Femur (tissue), 1 donor: ENCODE results near the gene VPS33A.

Source experiments
- DNase-seq: peaks from one replicate; pipeline ENCODE4 v3.0.0-alpha.2; 2017

Gene VPS33A

DNA sequence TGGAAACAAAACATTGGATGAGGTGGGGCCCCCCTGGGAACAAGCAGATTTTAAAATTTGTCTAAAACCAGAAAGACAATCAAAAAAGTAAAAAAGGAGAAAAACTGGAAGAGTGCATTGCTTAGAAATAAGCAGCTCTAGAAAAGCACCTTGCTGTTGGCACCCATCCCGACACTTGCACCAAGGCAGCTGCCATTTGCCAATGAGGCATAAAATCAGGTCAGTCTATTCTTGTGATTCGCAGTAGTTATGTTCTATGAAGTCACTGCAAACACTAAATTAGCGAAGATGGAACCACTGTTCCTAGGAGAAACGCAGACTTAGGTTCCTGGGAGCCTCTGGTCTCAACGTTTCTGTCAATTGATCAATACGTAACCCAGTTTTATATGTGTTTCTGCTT is 16.2 kb downstream of the VPS33A start:
- DNase-seq = no peak

DNA sequence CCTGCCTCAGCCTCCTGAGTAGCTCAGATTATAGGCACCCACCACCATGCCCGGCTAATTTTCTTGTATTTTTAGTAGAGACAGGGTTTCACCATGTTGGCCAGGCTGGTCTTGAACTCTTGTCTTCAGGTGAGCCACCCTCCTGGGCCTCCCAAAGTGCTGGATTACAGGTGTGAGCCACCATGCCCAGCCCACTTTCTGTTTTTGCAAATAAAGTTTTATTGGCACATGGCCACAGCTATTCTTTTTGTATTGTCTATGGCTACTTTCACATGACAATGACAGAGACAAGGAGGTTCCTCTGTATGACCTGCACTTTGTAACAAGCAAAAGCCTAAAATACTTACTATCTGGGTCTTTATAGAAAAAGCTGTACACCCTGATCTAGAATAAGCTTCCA is 20.7 kb downstream of the VPS33A start:
- no peak for DNase-seq

DNA sequence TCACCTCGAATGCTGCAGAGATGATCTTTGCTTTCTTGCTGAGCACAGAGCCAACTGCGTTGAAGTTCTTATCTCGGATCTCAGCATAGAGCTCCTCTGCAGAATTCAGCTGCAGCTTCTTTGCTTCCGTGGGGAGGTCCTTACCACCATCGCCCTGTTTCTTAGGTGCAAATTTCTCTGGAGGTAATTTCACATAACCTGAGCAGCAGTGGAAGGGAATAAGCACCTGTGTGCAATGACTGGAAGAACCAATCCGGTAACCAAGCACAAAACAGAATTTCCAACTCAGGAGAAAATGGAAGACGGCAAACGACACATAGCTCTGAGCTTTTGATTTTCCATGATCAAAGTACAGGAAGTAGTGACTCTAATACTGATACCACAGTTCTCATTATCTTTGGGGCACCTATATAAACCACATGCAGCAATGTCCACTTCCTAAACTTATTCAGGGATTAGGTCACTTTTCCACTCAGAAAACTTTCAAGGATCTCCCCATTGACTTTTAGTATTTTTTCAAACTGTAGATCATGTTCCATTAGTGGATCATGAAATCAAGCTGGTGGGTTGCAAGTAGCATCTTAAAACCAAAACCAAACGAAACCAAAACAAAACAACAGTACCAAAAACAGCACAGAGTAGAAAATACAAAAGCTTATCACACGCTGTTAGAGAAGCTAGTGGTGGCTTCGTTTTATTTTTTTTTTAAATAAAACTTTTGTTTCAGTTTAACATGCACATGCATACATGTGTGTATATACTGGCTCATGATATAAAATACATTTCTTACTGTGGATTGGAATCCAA is 21.5 kb downstream of the VPS33A start:
- no peak for DNase-seq

DNA sequence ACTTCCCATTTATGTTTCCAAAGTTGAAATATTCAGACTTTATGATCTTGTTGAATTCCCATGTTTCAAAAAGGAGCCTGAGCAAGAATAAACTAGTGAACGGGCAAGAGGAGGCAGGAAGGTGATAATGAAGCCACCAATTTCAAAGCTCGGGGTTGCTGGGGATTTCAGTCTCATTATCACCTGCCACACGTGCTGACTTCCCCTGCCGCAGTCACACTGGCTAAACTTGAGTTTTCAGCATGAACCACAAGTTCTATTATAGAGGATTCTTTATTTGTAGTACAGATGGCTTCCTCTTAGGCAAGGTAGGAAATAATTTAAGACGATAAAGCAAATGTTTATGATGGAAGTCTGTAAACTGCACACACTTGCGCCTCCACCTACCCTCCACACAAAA is 22.3 kb downstream of the VPS33A start:
- no peak for DNase-seq

DNA sequence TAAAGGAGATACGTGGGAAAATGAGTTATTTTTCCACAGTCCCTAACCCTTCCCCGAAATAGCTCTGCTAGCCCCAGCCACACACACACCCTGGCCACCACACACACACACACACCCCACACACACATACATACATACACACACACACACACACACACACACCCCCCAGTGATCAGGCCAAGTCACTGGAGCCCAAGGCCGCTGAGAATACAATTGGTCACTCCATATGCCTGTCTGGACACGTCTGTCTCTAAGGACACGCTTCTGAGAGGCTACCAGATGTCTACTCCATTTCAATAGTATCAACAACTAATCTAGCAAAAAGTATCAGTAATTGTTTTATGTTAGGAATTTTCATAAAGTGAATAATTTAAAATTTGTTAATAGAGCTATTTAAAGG is 27.4 kb downstream of the VPS33A start:
- DNase-seq = no peak

DNA sequence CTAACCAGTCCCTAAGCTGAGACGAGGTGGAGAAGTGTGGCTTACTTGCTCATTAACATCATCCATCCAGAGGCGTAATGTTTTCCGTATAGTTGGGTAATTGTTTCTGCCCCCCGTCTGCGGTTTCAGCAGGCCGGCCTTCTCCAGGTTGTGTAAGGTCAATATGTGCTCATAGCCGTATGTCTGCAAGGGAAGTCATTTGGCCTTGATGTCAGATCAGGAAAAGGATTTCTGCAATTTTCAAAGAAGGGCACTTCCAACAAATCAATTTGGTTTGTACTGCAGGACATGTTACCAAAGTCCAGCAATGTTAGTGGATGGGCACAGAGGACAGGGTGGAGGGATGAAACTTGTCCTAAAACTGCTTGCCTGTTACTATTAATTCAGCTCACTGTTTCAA is 30.6 kb downstream of the VPS33A start:
- no peak for DNase-seq

DNA sequence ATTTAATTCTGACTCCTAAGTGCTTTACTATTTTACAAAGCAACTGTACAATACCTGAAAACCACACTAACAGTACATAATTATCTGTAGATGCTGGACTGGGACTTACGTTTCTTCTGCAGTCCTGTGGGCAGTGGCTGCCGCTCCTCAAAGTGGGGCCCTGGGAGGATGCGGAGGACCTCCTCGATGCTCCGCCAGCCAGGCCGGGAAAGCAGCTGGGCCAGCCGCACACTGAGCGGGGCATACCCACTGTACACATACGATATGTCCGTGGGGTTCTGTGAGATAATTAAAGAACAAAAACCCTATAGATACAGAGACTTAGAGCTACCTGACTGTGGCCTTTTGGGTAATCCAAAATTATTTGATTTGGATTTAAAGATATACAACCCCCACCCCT is 33.6 kb downstream of the VPS33A start:
- no peak for DNase-seq

DNA sequence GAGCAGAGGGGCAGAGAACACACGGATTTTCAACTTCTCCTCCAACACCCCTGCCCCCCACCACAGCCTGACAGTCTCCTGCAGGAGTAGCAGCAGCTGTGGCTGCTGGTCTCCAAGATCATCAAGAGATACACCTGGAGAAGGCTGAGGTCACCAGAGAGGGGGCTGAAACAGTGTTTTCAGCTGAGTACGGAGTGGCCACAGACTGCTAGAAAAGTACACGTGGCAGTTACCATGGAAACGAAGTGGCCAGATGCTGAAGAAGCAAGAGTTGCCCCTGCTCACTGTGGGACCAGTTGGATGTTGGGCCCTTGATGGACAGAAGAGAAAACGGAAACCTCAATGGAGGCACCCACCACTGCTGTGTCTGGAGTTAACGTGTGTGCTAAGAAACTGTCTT is 35.5 kb downstream of the VPS33A start:
- no peak for DNase-seq

DNA sequence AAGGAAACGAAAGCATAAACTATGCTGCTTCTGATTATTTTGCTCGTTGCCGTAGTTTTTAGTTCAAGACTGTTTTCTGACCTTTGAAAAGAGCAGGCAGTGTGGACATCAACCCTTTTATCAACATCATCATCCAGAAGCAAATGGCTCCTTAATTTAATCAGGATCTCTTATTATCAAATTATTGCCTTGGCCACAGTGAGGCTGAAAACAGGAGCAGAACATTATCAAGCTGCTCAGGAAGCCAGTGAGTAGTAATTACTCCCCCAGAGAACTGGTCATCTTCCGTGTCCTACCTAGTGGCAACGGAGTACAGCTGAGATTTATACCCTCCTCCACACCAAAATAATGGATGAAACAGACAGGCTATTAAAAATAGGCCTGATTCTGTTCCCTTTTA is 38.2 kb downstream of the VPS33A start:
- no peak for DNase-seq

DNA sequence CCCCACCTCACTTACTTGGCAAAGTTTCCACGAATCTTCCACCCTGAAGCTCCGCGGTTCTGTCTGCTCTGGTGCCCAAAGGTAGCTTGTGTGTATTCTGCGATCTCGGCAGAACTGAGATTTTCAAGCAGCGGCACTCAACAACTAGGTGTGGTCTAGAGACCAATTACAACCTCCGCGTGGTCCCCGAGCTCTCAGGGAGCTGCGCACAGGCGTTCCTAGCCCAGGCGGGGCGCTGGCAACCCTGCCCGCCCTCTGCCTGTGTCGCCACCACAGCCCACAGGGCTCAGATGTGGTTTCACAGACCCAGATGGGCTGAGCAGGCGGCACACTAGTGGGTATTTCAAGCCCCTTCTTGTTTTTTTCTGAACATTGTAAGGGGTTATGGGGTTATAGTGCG is 39.0 kb downstream of the VPS33A start:
- no peak for DNase-seq

DNA sequence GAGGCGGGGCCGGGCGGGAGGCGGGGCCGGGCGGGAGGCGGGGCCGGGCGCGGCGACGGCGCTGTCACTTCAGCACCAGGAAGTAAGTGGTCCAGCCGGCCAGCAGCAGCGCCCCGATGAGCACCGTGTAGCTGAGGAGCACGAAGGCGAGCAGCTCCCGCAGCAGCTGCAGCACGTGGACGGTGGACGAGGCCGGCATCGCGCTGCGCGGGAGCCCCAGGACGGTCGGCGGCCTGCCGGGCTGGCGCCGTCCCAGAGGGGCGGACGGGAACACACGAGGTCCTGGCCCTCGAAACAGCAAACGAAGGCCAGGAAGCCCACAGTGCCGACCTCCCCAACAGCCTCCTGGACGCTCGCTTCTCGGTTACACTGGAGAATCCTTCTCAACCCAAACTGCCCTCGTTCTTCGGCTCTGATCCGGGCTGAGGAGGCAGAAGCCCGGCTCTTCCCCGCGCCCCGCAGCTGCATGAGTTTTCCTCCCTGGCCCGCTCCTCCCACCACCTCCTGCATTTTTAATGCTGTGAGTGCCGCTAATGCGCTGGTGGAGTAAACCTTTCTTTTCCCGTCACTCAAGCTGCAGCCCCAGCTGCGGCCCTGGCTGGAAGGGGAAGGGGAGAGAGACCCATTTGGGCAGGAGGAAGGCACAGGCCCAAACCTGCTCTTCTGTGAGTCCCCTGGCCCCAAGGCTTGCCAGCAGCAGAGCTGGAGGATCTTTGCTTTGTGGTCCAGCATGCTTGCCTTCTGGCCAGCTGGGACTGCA is 39.7 kb downstream of the VPS33A start:
- no peak for DNase-seq

DNA sequence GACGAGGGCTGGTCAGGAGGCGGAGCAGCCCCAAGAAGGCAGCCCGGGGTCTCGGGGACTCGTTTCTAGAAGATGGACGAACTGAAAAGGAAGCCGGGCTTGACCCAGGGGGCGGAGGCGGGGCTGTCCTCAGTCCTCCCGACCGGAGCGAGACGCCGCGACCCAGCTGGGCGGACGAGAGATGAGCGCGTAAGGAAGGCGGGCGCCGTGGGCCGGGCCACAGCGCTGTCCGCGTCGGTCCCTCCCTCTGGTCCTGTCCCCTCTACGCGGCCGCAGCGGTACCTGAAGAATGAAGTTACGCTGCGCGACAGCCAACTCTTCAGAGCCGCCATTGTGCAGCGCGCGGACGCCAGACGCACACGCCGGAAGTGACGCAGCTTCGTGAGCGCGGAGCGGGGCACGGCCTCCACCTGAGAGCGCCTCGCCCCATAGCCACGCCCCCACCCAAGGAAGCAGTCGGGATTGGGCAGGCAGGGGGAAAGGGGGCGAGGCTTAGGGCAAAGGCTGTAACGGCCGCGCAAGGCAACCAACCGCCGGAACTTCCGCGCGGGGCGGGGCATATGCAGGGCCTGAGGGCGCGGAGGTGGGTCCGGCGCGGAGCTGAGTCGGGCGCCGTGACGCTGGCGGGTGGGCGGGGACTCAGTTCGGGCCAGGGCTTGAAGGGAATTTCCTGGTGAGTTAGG is 40.5 kb downstream of the VPS33A start, which contains the start of gene DIABLO:
TSS of gene DIABLO (minus strand) at position 370 of the 683 bp plus-strand sequence. CDS start at position 332, 38 bp downstream.
- DNase-seq = peak; percentile 100

DNA sequence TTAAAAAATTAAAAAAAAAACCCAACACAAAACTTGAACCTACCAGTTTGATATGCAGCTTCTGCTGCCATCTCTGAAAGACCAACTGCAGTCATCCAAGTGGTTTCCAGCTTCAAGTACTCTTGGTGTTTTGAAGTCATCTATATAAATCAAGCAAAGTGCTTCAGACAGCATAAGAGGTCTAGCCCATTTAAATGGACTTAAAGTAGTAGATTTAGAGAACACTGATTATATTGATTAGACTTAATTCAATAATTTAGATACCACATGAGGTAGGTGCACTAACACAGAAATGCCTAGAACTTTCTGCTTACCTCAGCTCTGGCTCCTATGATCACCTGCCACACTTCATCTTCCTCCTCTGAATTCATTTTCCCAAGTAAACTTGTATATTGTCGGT is 49.8 kb downstream of the VPS33A start:
- no peak for DNase-seq

DNA sequence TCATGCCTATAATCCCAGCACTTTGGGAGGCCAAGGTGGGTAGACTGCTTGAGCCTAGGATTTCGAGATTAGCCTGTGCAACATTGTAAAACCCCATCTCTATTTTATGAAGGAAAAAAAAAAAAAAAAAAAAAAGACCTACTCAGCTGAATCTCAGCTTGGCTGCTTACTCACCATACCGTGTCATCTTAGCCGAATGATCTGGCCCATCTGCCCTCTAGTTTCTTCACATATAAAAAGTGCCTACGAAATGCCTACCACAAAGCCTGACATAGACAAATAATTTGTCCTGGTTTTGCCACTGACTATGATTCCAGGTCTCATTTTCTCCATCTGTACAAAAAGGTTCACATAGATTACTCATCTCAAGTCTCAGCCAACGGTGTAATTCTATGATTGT is 50.5 kb downstream of the VPS33A start:
- DNase-seq = no peak

DNA sequence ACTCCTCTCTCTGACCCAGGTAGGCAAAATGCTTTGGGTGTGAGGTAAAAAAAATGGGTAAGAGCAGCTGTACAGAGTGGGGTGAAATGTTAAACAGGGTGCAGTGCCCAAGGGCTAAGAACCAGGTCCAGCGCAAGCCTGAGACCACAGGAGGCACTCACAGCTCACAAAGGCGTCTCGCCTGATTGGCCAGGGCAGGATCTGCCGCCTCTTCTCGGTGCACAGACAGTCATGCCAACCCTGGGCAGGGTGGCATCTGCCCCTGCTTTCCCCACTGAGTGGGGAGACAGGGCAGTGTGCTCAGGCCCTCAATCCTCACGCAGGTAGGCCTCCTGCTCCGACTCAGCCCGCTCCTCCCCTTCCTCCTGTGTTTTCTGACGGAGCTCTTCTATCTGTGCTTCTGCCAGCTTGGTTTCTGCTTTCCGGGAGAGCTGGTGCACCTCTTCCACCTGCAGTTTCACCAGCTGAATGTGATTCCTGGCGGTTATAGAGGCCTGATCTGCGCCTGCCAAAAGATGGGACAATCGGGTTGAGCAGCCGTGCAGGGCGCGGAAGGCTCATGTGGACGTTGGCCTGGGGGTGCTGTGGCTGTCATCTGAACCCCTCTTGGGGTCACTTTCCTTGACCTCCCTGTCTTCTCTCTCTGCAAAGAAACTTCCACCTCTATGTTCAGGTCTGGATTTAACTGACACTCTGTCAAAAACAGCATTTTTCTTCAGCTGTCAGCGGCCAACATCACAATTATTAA is 58.0 kb downstream of the VPS33A start:
- DNase-seq = no peak

DNA sequence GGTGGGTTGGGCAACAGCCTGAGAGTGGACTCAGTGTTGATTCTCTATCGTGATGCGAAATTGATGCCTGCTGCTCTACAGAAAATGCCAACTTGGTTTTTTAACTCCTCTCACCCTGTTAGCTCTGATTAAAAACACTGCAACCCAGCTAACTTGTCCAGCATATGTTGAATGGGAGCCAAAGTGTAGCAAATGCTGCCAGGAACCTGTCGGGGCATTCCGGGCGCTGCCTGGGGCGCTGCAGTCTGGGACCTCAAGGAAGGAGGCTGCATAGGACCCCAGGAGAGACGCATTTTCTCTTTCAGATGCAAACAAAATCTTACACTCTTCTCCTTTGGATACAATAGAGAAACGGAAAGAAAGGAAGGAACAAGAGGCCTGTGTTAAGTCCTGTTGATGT is 58.9 kb downstream of the VPS33A start:
- DNase-seq = no peak

DNA sequence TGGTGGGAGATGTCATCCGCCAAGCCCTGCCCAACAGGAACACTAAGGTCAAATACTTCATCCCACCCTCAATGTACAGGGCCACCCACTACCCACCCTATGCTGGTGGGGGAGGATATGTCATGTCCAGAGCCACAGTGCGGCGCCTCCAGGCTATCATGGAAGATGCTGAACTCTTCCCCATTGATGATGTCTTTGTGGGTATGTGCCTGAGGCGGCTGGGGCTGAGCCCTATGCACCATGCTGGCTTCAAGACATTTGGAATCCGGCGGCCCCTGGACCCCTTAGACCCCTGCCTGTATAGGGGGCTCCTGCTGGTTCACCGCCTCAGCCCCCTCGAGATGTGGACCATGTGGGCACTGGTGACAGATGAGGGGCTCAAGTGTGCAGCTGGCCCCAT is 59.3 kb downstream of the VPS33A start:
- no peak for DNase-seq

DNA sequence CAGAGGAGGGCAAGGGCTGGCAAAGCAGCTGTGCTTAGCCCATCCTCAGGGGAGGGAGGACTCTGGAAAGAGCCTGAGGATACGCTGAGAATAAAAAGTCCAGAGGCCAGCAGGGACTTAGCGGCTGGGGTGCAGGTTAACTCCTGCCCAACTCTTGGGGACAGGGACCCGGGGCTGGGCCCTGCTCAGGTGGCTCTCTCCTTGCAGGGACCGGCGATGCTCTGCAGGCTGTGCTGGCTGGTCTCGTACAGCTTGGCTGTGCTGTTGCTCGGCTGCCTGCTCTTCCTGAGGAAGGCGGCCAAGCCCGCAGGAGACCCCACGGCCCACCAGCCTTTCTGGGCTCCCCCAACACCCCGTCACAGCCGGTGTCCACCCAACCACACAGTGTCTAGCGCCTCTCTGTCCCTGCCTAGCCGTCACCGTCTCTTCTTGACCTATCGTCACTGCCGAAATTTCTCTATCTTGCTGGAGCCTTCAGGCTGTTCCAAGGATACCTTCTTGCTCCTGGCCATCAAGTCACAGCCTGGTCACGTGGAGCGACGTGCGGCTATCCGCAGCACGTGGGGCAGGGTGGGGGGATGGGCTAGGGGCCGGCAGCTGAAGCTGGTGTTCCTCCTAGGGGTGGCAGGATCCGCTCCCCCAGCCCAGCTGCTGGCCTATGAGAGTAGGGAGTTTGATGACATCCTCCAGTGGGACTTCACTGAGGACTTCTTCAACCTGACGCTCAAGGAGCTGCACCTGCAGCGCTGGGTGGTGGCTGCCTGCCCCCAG is 60.0 kb downstream of the VPS33A start:
- no peak for DNase-seq

DNA sequence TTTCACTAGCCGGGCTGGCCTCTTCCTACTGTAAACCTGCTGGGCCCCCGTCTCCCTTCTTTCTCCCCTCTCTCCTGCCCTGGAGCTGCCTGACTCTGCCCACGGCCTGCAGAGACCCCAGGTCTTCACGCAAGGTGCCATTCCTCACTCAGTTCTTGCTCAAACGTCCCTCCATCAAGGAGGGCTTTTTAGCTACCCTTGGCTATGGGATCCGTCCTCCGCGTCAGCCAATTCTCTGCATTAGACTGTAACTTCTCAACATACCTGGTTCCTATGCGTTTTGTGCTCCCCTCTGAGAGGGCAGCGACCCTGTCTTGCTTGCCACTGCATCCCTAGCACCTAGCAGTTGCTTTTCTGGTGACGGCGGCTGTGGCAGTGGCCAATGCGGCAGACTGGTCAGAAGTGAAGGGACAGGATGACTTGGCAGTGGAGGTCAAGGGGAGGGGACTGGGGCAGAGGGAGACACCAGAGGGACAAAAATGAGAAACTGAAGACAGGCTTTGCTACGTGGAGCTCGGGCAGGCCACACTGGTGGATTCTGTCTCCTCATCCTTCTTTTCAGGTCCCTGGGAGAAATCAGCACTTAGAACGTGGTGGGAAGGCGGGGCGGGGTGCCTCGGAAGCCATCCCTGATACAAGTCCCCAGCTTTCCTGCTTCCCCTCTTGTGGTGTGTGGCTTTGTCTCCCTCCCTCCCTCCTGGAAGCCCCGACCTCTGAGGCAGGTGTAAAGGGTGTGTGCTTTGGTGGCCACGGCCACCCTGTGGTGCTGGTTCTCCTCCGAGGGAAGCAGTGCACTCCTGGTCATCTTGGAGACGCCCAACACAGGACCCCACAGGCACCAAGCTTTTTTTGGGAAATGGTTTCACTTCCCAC is 61.0 kb downstream of the VPS33A start:
- DNase-seq = no peak

DNA sequence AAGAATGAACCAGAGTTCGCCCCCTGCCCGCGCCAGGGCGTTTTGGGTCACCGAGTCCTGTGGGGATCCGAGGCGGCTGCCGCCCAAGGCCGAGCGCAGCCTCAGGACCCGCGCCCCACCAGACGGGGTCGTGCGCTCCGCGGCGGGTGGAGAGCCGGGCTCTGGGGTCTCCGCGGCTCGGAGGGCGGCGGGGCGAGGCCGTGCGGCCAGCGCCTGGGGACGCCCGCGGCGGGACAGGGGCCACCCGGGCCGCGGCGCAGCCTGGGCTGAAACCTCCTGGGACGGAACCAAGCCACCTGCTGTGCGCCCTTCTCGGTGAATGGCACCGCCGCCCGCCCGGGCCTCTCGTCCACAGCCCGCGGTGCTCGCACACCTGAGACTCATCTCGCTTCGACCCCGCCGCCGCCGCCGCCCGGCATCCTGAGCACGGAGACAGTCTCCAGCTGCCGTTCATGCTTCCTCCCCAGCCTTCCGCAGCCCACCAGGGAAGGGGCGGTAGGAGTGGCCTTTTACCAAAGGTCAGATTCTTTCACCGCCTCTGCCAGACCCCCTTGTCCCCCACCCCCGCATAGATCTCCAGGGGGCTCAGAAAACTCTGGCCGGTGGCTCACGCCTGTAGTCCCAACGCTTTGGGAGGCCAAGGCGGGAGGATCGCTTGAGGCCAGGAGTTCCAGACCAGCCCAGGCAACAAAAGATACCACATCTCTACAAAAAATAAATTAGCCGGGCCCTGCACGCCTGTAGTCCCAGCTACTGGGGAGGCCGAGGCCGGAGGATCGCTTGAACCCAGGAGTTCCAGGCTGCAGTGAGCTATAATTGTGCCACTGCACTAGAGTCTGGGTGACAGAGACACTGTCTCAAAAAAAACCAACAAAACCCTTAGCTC is 61.9 kb downstream of the VPS33A start:
- no peak for DNase-seq
